Right atrium auricular region (tissue), 2 donors: ENCODE data around the gene KLK7. TPM values are rescaled to one million over a fixed set of nuclear protein-coding genes. Genes with fewer than 3 reads are reported as not detected.

ENCODE experiments used
- DNase-seq: peaks from one replicate; pipeline ENCODE4 v3.0.0-alpha.2; 2019; ENCODE audit warnings: low spot score
- H3K27ac ChIP-seq, 2 donors: fragments of 200-600 bp; sonication (generic); 1 replicate in 1 of 2; 2 replicates in 1 of 2; pipeline ENCODE4 v1.5.1; 2016 to 2019
- H3K27me3 ChIP-seq, 2 donors: fragments of 200-600 bp; sonication (generic); one replicate each; pipeline versions ENCODE4 v1.5.1 to v1.6.0; 2017 to 2019
- H3K36me3 ChIP-seq: fragments of 200-600 bp; sonication (generic); one replicate; pipeline ENCODE4 v1.5.1; 2016
- H3K4me1 ChIP-seq, 2 donors: fragments of 200-600 bp; sonication (generic); one replicate each; pipeline versions ENCODE4 v1.5.1 to v1.6.0; 2017 to 2019
- H3K4me3 ChIP-seq, 2 donors: fragments of 200-600 bp; sonication (generic); 1 replicate in 1 of 2; 2 replicates in 1 of 2; pipeline ENCODE4 v1.5.1; 2017 to 2019; ENCODE audit warnings: mild to moderate bottlenecking in 1 of 2, moderate library complexity in 1 of 2
- H3K9me3 ChIP-seq, 2 donors: fragments of 200-600 bp; sonication (generic); one replicate each; pipeline ENCODE4 v1.5.1; 2019
- total RNA-seq, 2 donors: library from RNA; depleted of rRNA; stranded (reverse); fragments of >200 nt; gene quantifications; one replicate each; pipeline ENCODE4 v1.1.0, GENCODE V29; 2016
- TF ChIP-seq, protein P1 (sequence below), 2 donors: fragments of 200-600 bp; sonication (generic); IDR thresholded peaks; one replicate each; pipeline ENCODE4 v1.5.1; 2019; ENCODE audit warnings: antibody characterized with exemption in 2 of 2

Gene KLK7
- total RNA-seq, 2 donors from 2014 or later = 1.5 to 1.6 TPM

GRCh38 chr19:51003316-51003715, 19.6 kb upstream of the KLK7 start:
- no peak overlapping the region for H3K4me3 ChIP-seq
- TF ChIP-seq, protein P1, sequence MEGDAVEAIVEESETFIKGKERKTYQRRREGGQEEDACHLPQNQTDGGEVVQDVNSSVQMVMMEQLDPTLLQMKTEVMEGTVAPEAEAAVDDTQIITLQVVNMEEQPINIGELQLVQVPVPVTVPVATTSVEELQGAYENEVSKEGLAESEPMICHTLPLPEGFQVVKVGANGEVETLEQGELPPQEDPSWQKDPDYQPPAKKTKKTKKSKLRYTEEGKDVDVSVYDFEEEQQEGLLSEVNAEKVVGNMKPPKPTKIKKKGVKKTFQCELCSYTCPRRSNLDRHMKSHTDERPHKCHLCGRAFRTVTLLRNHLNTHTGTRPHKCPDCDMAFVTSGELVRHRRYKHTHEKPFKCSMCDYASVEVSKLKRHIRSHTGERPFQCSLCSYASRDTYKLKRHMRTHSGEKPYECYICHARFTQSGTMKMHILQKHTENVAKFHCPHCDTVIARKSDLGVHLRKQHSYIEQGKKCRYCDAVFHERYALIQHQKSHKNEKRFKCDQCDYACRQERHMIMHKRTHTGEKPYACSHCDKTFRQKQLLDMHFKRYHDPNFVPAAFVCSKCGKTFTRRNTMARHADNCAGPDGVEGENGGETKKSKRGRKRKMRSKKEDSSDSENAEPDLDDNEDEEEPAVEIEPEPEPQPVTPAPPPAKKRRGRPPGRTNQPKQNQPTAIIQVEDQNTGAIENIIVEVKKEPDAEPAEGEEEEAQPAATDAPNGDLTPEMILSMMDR (IDR thresholded peaks at IDR 0.05) = no peak
- no peaks in the 10 kb centered on the region for H3K4me1 ChIP-seq
- H3K27me3 ChIP-seq = peaks cover 0 to 11% of the 10 kb centered on the region in 2 donors
- H3K27ac ChIP-seq = no peak overlapping the region
- H3K9me3 ChIP-seq = no peaks in the 10 kb centered on the region
- H3K36me3 ChIP-seq = no peaks in the 10 kb centered on the region
- DNase-seq = no peak

- Histone ChIP-seq H3K27ac (no peak overlapping the region), H3K9me3 (no peaks in the 10 kb centered on the region), H3K4me1 (no peaks in the 10 kb centered on the region), H3K36me3 (no peaks in the 10 kb centered on the region), H3K27me3 (peaks cover 0 to 11% of the 10 kb centered on the region in 2 donors), H3K4me3 (no peak overlapping the region)
- DNase-seq = no peak
- TF ChIP-seq, protein P1 (IDR thresholded peaks at IDR 0.05) = no peak
Measured at GRCh38 chr19:51002542-51003311, 19.0 kb upstream of the KLK7 start.

DNA sequence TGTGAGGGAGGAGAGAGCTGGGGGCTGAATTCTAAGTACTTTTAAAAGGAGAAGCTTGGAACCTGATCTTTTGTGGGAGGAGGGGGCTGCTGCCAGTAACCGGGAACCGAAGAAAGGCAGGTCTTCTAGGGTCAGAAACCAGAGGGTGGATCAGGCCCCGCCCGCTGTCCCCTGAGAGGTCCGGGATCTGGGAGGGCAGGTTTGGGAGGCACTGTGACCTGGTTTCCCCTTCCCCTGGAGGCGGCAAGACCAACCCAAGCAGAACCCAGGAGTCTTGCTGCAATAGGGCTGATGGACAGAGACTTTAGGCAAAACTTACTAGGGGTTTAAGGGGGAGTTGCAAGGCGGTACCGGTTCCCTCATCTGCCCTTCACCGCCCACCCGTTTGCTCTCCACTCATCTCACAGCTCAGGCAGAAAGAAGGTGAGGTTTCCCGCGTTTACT, 18.4 kb upstream of the KLK7 start:
- TF ChIP-seq, protein P1 (IDR thresholded peaks at IDR 0.05) = no peak
- Histone ChIP-seq H3K4me1 (no peaks in the 10 kb centered on the region), H3K27me3 (peaks cover 0 to 11% of the 10 kb centered on the region in 2 donors), H3K36me3 (no peaks in the 10 kb centered on the region), H3K27ac (no peak overlapping the region), H3K9me3 (no peaks in the 10 kb centered on the region), H3K4me3 (no peak overlapping the region)
- no peak for DNase-seq

- no peak for DNase-seq
- TF ChIP-seq, protein P1 (IDR thresholded peaks at IDR 0.05) = no peak
- Histone ChIP-seq H3K36me3 (no peaks in the 10 kb centered on the region), H3K4me1 (no peaks in the 10 kb centered on the region), H3K9me3 (no peaks in the 10 kb centered on the region), H3K4me3 (no peak within 1 kb of the TSS), H3K27me3 (peaks cover 0 to 11% of the 10 kb centered on the region in 2 donors), H3K27ac (no peak within 1 kb of the TSS)
Measured at GRCh38 chr19:51001515-51001914, 17.8 kb upstream of the KLK7 start, which contains the start of gene KLK8. KLK8 (minus strand) TSS chr19:51001604; CDS start chr19:51001167, 437 bp downstream.

DNA sequence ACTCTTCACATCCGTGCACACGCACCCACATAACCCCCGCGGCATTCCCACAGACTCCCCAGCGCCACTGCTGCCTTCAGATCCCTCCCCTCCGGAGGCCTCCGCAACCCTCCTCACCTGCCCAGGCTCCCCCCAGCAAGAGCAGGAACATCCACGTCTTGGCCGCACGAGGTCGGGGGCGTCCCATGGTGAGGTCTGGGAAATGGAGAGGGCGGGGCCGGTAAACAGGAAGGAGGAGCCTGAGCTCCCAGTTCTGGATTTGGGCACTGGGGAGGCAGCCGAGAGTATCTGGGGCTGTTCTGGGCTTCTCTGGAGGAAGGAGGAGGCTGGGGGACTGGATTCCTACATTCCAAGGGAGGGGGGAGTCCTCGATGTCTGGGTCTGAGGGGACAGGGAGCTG, 17.3 kb upstream of the KLK7 start:
- no peaks in the 10 kb centered on the region for H3K36me3 ChIP-seq
- no peaks in the 10 kb centered on the region for H3K9me3 ChIP-seq
- H3K4me3 ChIP-seq = no peak overlapping the region
- H3K27me3 ChIP-seq = peaks cover 0 to 11% of the 10 kb centered on the region in 2 donors
- no peak for DNase-seq
- H3K4me1 ChIP-seq = no peaks in the 10 kb centered on the region
- no peak overlapping the region for H3K27ac ChIP-seq
- TF ChIP-seq, protein P1 (IDR thresholded peaks at IDR 0.05) = no peak
